Measurements from ENCODE around the gene LRMDA.

LRMDA gene

DNA sequence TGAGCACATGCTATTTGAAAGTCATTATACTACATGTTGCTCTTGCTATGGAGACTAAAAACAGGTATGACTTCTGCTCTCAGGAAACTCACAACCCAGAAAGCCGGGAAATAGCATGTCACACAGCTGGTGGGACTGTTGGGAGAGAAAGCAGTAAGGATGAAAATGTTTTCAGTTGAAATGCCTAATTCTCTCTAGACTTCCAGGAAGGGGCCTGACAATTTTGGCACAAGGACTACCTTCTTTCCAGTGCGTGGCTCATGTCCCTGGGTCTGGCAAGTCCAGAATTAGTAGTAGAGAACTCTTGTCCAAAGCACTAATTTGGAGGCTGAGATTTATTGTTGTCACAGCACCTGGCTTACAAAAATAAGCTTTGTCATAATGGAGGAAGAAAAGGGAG lies 567.6 kb downstream of the LRMDA start:
- no peak overlapping the region for H3K4me3 ChIP-seq (ENCODE audit: low read length)
- no peak for TF ChIP-seq ZNF274 (IDR thresholded peaks at IDR 0.05; ENCODE audit: low read depth, low read length)

DNA sequence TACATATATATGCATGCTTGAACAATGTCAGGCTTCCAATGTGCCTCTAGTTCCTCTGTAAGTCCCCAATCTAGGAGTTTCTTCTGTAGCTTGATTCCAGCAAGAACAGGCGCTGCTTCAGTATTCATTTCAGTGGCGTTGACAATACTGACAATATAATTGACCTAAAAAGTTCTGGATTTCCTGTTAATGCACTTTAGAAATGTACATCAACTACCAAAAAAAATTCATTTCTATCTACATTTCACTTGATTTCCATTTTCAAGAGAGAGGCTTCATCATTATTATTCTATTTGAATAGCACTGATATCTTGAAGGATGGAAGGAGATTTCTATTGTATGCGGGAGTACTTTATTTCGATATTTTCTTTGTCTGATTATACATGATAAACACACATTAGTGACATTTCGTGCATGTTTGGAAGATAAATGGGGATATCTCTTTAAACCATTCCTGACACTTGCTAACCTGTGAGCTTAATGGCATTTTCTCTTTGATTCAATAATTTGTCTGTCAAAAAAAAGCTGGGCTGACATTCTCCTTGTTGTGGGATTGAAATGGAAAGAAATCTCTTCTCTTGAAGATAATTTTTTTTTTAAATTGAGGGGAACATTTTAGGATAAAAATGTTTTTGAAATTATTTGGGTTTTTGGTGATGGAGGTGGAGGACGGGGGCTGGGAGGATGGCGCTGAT lies 568.2 kb downstream of the LRMDA start:
- H3K4me3 ChIP-seq (ENCODE audit: low read length), result no peak overlapping the region
- no peak for TF ChIP-seq ZNF274 (IDR thresholded peaks at IDR 0.05; ENCODE audit: low read depth, low read length)

DNA sequence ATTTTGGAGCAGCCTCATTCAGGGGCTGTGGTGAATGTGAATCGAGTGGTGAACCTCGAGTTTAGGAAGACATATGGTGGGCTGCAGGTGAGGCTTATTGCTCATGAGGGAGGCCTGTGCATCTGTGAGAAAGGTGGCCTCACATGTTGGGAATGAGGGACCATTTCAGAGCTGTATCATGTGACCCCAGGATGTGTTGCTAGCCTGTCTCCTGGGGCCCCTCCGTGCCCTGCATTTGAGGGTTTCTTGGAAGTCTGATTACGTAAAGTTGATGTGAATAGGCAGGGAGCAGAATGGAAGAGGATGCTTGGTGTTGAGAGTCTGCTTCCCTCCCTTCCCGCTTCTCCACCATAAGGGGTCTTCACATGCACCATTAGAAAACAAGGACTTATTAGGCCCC lies 569.1 kb downstream of the LRMDA start:
- no peak overlapping the region for H3K4me3 ChIP-seq (ENCODE audit: low read length)
- no peak for TF ChIP-seq ZNF274 (IDR thresholded peaks at IDR 0.05; ENCODE audit: low read depth, low read length)

DNA sequence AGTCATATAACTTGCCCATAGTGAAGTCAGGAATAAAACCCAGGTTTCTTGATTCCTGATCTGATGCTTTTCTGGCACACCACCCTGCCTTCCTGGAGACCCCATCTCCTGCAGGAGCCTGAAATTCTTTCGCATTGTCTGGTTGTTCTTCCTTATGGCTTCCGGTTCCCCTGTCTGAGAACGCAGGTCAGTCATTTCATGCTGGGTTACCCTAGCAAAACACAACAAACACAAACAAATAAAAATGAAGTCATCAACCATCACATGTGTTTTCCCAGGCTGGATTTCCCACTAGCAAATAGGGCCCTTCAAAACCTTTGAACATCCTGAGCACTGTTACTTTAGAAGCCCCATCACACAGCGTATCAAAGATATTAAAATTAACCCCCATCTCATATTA lies 569.6 kb downstream of the LRMDA start:
- TF ChIP-seq ZNF274 (IDR thresholded peaks at IDR 0.05; ENCODE audit: low read depth, low read length), result no peak

DNA sequence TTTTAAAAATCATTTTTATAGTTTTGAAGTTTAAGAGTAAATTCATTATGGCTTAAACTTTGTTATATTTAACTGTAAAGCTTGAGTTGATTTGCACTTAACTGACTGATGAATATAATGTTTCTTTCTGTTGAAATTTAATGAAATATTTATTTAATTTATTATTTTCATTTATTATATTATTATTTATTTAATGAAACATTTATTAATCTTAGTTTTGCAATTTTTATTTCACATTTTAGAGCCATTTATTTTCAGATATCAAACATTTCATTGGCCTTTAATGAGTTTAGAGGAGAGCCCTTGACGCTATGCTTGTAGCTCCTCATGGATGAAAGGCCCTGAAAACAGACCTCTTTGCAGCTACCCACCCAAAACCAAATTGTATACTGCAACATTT lies 570.0 kb downstream of the LRMDA start:
- H3K4me3 ChIP-seq (ENCODE audit: low read length), result no peak overlapping the region
- no peak for TF ChIP-seq ZNF274 (IDR thresholded peaks at IDR 0.05; ENCODE audit: low read depth, low read length)

More for the DNA sequence above, 569.6 kb downstream of the LRMDA start:
- H3K4me3 ChIP-seq (ENCODE audit: low read length), result no peak overlapping the region

DNA sequence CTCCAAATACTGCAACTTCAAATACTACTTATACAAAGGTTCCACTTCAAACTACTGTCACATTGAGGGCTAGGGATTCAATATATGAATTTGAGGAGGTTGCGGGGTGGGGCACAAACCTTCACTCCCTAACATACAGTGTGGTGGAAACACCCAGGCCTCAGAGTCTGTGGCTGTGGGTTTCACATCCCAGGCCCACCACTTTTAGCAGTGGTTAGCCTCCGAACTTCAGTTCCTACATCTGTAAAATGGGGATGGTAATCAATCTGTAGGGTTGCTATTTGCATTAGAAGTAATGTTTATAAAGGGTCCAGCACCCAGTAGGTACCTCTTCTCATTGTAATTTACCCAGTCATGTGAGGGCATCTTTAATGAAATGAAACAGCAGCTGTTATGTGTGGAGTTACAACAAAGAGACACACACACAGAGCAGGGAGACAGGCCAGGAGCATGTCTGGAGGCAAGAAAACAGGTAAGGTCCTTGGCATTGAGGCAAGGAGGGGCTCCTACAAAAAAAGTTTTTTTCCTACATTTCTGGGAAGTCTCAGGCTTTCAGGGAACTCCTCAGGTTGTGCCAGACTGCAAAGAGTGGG lies 570.9 kb downstream of the LRMDA start:
- no peak overlapping the region for H3K4me3 ChIP-seq (ENCODE audit: low read length)
- no peak for TF ChIP-seq ZNF274 (IDR thresholded peaks at IDR 0.05; ENCODE audit: low read depth, low read length)

DNA sequence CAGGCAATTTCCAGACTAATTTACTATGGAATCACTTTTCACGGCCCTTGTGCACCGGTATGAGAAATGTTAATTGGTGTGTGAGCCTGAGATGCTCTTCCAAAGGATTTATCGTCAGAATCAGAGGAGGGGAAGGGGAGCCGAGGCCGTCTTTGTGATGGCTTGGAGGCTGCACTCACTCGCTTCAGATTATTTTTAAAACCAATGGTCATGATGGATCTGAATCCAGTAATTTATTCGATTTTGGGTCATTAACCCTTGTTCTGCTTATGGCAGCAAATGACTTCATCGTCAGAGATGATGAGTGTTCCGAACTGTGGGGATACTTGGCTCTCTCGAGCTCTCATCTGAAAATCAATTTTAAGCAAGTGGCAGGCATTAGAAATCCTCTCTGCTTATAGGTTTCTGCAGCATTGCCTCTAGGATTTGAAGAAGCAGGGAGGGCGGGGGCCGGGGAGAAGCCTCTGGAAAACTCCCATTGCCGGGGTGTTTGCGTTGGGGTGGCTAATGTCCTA lies 576.3 kb downstream of the LRMDA start:
- no peak overlapping the region for H3K4me3 ChIP-seq (ENCODE audit: low read length)
- TF ChIP-seq ZNF274 (IDR thresholded peaks at IDR 0.05; ENCODE audit: low read depth, low read length), result no peak

DNA sequence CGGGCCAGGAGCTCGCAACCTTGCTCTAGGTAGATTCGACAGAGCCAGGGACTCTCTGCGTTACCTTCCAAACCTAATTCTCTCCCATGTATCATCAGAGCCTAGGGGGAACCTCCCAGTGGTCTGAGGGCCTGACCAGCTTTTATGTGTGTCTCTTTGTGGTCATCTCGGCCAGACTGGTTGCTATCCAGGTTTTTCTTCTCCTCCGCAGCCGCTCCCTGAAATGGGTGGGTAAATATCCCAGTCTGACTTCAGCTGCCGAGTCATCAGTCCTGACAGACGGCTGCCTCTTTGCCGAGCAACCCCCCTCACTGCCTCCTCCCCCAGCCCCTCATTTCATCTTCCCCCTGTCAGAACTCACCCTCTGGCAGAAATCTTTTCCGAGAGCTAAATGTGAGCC lies 578.1 kb downstream of the LRMDA start:
- no peak for TF ChIP-seq ZNF274 (IDR thresholded peaks at IDR 0.05; ENCODE audit: low read depth, low read length)
- H3K4me3 ChIP-seq (ENCODE audit: low read length), result no peak overlapping the region

DNA sequence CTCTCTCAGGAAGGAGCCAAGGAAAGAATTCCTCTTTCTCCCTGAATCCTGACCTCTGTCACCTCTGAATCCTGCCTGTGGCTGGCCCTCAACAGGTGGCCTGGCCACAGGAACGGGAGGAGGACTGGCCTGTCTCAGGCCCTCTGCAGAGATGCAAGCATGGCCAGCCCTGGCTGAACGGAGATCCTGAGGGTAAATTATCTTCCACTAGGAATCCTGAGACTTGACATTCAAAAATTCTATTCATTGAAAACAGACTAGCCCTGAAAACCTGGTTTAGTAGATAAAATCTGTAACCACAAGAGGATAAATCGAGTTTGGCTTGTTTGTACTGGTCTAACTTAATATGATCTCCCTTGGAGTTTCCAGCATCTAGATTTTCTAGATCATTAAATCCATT lies 579.3 kb downstream of the LRMDA start:
- TF ChIP-seq ZNF274 (IDR thresholded peaks at IDR 0.05; ENCODE audit: low read depth, low read length), result no peak
- H3K4me3 ChIP-seq (ENCODE audit: low read length), result no peak overlapping the region

DNA sequence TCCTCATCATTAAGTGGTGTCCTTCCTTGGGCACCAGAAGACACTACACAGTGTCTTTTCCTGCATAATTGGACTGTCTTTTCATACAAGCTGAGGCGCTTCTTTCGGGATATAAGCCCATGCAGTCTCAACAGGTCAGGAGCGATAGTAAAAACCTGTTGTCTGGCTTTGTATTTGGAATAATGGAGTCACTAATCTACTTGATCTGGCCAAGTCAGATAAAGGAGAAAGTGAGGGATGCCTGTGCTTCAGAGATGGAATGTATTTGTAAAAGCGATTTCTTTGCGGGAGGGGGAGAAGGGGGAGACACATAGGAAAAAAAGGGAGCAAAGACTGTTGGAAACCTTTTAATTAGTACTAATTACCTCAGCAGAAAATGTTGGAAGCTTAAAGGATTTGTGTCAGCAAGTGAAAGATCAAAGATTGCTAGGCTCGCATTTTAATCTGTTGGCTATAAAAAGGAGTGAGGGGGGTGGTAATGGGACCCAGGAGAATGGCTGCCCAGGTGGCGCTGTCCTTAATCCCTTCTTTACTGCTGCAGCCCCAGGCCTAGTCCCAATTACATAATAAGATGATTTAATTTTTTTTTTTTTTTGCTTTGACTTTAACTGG lies 581.4 kb downstream of the LRMDA start:
- TF ChIP-seq ZNF274 (IDR thresholded peaks at IDR 0.05; ENCODE audit: low read depth, low read length), result no peak
- no peak overlapping the region for H3K4me3 ChIP-seq (ENCODE audit: low read length)

DNA sequence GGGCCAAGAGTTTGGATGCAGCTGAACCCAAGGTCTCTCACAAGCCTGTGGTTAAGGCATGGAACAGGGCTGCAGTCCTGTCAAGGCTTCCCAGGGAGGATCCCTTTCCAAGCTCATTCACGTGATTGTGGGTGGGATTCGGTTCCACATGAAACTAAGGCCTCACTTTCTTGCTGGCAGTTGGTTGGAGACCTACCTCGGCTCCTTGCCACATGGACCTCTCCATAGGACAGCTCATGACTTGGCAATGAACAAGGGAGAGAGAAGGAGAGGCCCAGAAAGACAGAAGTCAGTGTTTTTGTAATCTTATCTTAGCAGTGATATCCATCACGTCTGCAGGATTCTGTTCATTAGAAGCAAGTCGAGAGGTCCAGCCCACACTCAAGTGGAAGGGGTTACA lies 583.8 kb downstream of the LRMDA start:
- no peak for TF ChIP-seq ZNF274 (IDR thresholded peaks at IDR 0.05; ENCODE audit: low read depth, low read length)
- no peak overlapping the region for H3K4me3 ChIP-seq (ENCODE audit: low read length)

DNA sequence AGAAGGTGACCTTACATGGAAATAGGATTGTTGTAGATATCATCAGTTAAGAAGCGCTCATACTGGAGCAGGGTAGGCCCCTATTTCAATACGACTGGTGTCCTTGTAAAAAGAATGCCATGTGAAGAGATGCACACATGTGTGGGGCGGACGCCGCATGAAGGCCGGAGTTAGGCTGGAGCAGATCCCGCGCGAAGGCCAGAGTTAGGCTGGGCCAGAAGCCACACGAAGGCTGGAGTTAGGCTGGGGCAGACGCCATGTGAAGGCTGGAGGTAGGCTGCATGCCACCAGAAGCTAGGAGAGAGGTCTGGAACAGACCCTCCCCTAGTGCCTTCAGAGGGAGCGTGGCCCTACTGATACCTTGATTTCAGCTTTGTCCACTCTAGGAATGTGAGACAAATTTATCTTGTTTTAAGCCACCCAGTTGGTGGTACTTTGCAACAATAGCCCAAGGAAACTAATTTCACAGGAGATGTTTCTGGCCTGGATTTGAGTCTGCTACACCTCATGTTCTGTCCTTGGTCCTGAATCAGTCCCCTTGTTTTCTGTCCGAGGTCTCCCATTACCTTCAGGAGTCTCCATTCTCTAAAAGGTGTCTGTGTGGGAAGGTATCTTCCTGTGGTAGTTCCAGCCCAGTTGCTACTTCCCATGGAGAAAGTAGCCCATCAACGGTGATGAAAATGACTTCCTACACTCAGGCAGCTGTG lies 585.8 kb downstream of the LRMDA start:
- TF ChIP-seq ZNF274 (IDR thresholded peaks at IDR 0.05; ENCODE audit: low read depth, low read length), result no peak
- no peak overlapping the region for H3K4me3 ChIP-seq (ENCODE audit: low read length)

DNA sequence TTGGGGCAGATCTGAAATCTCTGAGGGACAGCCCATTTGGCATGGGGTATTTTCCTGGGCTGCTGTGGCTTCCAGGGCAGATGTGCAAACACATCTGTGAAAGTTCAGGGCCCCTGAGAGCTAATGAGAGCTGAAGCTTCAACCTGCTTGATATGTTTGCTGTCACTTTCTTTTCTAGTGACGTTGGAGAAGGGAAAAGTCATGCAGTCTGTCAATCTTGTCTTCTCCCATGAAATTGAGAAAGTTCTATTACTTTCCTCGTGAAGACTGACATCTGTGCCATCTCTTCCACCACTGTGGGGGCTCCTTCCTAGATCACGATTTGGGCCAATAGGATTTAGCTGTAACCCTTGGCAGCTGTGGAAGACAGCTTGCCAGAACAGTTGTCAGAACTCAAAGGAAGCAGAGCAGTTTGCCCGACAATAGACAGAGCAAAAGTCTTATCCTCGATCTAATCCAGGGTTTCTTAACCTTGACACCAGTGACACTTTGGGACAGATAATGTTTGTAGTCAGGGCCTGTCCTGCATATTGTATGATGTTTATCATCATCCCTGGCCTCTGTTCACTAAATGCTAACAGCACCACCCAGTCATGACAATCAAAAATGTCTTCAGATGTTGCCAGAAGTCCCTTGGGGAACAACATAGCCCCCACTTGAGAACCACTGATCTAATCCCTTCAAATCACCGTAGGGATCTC lies 586.5 kb downstream of the LRMDA start:
- H3K4me3 ChIP-seq (ENCODE audit: low read length), result no peak overlapping the region
- TF ChIP-seq ZNF274 (IDR thresholded peaks at IDR 0.05; ENCODE audit: low read depth, low read length), result no peak

DNA sequence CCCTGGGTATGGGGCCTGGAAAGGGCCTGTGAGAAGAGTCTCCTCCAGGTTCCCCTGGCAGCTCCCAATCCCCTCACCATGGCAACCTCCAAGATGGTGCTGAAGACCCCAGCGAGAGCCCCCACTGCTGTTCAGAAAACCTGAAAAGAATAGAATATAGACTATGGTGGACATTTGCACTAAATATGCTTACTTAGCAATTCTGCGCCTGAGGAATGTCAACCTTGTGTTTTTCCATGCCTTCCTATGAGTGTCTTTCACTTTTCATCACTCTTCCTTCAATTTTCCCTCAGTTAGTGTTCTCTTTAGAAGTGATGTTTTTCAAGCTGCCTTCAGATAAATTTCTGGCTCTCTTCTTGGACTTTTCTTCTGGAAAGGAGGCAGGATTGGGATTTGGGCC lies 589.2 kb downstream of the LRMDA start:
- TF ChIP-seq ZNF274 (IDR thresholded peaks at IDR 0.05; ENCODE audit: low read depth, low read length), result no peak
- no peak overlapping the region for H3K4me3 ChIP-seq (ENCODE audit: low read length)

Measured in GM08714 (cell line).